HUES64 (cell line): ENCODE measurements around the gene MOB3A.
A peak's percentile ranks its signal among the peaks of the same experiment; 100 is the strongest.

Experiments
- H3K27ac ChIP-seq: 2 replicates; pipeline ENCODE4 v1.7.0; 2013; ENCODE audit warnings: low read depth, low read length, inconsistent platforms
- H3K27me3 ChIP-seq: 2 replicates; pipeline ENCODE4 v1.6.1; 2013; ENCODE audit warnings: mild to moderate bottlenecking, low read length; ENCODE audit not compliant: insufficient read depth
- H3K36me3 ChIP-seq: 2 replicates; pipeline ENCODE4 v1.6.1; 2013; ENCODE audit warnings: mild to moderate bottlenecking, low read length; ENCODE audit not compliant: insufficient read depth
- H3K4me1 ChIP-seq: 2 replicates; pipeline ENCODE4 v1.6.1; 2013; ENCODE audit warnings: mild to moderate bottlenecking, low read length, moderate library complexity; ENCODE audit not compliant: insufficient read depth
- H3K4me3 ChIP-seq: 2 replicates; pipeline ENCODE4 v1.5.1; 2013; ENCODE audit warnings: mild to moderate bottlenecking, low read length, moderate library complexity
- H3K9ac ChIP-seq: 2 replicates; pipeline ENCODE4 v1.6.1; 2013; ENCODE audit warnings: mild to moderate bottlenecking, low read depth, low read length
- H3K9me3 ChIP-seq: 2 replicates; pipeline ENCODE4 v1.6.1; 2013; ENCODE audit warnings: low read depth, low read length; ENCODE audit not compliant: insufficient read depth
- whole genome bisulfite sequencing: fragments of 150-250, 120-280 bp; methylation state at CpG from one replicate; pipeline ENCODE4 v1.1.7; 2013; ENCODE audit warnings: missing lambda C conversion rate; 5-methylcytosine and 5-hydroxymethylcytosine counted together

Gene MOB3A

GRCh38 chr19:2060884-2061494 is 35.1 kb downstream of the MOB3A start:
- Histone ChIP-seq H3K4me1 (peaks cover 21% of the 10 kb centered on the region; the same call in 1 of the 2 replicates), H3K9me3 (no peaks in the 10 kb centered on the region), H3K36me3 (no peaks in the 10 kb centered on the region), H3K9ac (peak overlapping the region; percentile 84), H3K27me3 (no peaks in the 10 kb centered on the region), H3K4me3 (peak overlapping the region; percentile 69), H3K27ac (peak overlapping the region; percentile 90)
- WGBS: 1% methylated on average over 55 of the region's 55 CpGs

- H3K27ac ChIP-seq: no peak overlapping the region; the same call in 1 of the 2 replicates
- peak overlapping the region; percentile 47 for H3K9ac ChIP-seq
- no peak overlapping the region for H3K4me3 ChIP-seq
- 73% methylated on average over 24 of the region's 24 CpGs for WGBS
- H3K27me3 ChIP-seq: no peaks in the 10 kb centered on the region
- H3K36me3 ChIP-seq: no peaks in the 10 kb centered on the region
- no peaks in the 10 kb centered on the region for H3K9me3 ChIP-seq
- peaks cover 21% of the 10 kb centered on the region; the same call in 1 of the 2 replicates for H3K4me1 ChIP-seq
Observed at GRCh38 chr19:2059422-2060201, 36.5 kb downstream of the MOB3A start.

DNA sequence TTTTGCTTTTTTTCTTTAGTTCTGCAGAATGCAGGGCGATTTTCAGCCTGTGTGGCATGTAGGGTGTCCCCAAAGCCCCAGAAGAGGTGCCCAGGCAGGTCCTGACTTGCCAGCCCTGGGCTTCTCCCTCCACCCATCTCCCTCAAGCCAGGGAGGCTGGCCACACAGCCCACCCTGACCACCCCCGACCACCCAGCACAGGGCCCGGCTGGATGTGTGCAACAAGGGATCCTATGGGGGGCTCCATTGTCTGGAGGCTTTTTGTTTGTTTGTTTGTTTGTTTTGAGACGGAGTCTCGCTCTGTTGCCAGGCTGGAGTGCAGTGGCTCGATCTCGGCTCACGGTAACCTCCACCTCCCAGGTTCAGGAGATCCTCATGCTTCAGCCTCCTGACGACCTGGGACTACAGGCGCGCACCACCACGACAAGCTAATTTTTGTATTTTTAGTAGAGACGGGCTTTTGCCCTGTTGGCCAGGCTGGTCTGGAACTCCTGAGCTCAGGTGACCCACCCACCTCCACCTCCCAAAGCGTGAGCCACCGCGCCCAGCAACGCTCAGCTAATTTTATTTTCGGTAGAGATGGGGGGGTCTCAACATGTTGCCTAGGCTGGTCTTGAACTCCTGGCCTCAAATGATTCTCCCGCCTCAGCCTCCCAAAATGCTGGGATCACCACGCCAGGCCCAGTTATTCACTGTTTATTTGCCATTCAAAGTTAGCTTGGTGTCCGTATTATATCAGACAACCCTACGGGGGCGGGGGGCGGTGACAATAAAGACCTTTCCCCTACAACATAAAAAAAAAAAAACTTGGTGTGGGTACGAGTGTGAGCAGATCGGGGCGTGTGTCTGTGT is 37.3 kb downstream of the MOB3A start:
- Histone ChIP-seq H3K9me3 (no peaks in the 10 kb centered on the region), H3K36me3 (no peaks in the 10 kb centered on the region), H3K4me1 (peaks cover 21% of the 10 kb centered on the region; the same call in 1 of the 2 replicates), H3K27ac (no peak overlapping the region; the same call in 1 of the 2 replicates), H3K9ac (no peak overlapping the region), H3K27me3 (no peaks in the 10 kb centered on the region), H3K4me3 (no peak overlapping the region)
- WGBS: 90% methylated on average over 24 of the region's 27 CpGs

- 87% methylated on average over 23 of the region's 23 CpGs for WGBS
Observed at GRCh38 chr19:2057484-2058469, 38.3 kb downstream of the MOB3A start.

GRCh38 chr19:2056837-2057192 is 39.3 kb downstream of the MOB3A start:
- Histone ChIP-seq H3K4me1 (peaks cover 14% of the 10 kb centered on the region; the same call in 1 of the 2 replicates), H3K36me3 (no peaks in the 10 kb centered on the region), H3K4me3 (no peak overlapping the region), H3K27me3 (no peaks in the 10 kb centered on the region), H3K27ac (no peak overlapping the region), H3K9ac (no peak overlapping the region), H3K9me3 (no peaks in the 10 kb centered on the region)
- 81% methylated on average over 5 of the region's 5 CpGs for WGBS

More at GRCh38 chr19:2057484-2058469, 38.3 kb downstream of the MOB3A start:
- Histone ChIP-seq H3K4me1 (peaks cover 21% of the 10 kb centered on the region; the same call in 1 of the 2 replicates), H3K27me3 (no peaks in the 10 kb centered on the region), H3K27ac (no peak overlapping the region; the same call in 1 of the 2 replicates), H3K9me3 (no peaks in the 10 kb centered on the region), H3K9ac (no peak overlapping the region; the same call in 1 of the 2 replicates), H3K36me3 (no peaks in the 10 kb centered on the region), H3K4me3 (no peak overlapping the region)

DNA sequence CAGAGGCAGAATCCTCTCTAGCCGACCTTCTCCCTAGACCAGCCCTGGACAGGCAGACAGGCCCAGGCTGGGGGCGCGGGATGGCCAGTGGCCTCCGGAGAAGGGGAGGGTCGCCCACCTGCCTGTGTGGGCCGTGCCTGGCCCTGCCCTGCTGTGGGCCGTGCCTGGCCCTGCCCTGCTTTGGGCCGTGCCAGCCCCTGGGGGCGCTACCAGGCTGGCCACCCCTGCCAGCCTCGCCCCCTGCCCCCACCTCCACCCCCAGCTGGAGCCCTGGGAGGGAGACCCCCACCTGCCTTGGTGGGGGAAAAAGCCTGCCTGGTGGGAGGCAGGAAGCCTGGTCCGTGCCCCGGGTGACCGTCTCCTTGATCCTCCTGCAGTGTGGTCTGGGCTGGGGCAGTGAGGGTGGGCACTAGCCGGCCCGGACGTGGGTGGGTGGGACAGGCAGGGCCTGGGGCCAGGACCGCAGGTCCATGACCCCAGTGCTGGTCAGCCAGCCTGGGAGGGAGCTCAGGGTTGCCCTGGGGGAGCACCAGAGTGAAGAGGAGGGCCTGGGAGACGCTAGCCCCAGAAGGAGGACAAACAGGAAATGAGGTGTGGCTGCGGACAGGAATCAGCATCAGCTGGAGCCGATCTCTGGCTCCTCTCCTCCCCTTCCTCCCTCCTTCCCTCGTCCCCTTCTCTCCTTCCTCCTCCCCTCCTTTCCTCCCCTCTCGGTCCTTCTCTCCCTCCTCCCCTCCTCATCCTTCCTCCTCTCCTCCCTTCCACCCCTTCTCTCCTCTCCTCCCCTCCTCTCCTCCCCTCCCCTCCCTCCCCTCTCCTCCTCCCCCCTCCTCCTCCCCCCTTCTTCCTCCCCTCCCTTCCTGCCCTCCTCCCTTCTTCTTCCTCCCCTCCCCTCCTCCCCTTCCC is 39.9 kb downstream of the MOB3A start:
- H3K27ac ChIP-seq: peak overlapping the region; percentile 46; the same call in 1 of the 2 replicates
- no peak overlapping the region for H3K4me3 ChIP-seq
- H3K9me3 ChIP-seq: no peaks in the 10 kb centered on the region
- H3K4me1 ChIP-seq: peaks cover 14% of the 10 kb centered on the region; the same call in 1 of the 2 replicates
- H3K9ac ChIP-seq: no peak overlapping the region
- WGBS: 53% methylated on average over 21 of the region's 22 CpGs
- no peaks in the 10 kb centered on the region for H3K27me3 ChIP-seq
- no peaks in the 10 kb centered on the region for H3K36me3 ChIP-seq

DNA sequence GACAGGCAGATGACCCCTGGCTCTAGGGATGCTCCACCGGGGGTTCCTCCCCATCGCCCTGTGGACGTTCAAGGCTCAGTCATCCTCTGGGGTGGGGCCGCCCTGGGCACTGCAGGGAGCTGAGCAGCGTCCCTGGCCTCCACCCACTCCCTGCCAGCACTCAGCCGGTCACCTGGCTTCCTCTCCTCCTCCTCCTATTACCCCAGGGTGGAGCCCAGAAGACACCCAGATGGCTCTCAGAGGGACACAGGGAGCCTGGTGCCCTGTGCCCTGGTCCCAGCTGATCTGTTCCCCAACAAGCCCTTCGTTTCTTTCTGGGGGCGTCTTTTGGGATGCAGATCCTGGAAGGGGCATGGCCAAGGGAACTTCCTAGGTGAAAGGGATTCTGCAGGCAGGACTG is 41.4 kb downstream of the MOB3A start:
- Histone ChIP-seq H3K36me3 (no peaks in the 10 kb centered on the region), H3K27ac (no peak overlapping the region), H3K4me1 (peaks cover 4% of the 10 kb centered on the region; the same call in 1 of the 2 replicates), H3K9me3 (no peaks in the 10 kb centered on the region), H3K4me3 (no peak overlapping the region), H3K27me3 (no peaks in the 10 kb centered on the region), H3K9ac (no peak overlapping the region)
- 83% methylated on average over 8 of the region's 8 CpGs for WGBS

DNA sequence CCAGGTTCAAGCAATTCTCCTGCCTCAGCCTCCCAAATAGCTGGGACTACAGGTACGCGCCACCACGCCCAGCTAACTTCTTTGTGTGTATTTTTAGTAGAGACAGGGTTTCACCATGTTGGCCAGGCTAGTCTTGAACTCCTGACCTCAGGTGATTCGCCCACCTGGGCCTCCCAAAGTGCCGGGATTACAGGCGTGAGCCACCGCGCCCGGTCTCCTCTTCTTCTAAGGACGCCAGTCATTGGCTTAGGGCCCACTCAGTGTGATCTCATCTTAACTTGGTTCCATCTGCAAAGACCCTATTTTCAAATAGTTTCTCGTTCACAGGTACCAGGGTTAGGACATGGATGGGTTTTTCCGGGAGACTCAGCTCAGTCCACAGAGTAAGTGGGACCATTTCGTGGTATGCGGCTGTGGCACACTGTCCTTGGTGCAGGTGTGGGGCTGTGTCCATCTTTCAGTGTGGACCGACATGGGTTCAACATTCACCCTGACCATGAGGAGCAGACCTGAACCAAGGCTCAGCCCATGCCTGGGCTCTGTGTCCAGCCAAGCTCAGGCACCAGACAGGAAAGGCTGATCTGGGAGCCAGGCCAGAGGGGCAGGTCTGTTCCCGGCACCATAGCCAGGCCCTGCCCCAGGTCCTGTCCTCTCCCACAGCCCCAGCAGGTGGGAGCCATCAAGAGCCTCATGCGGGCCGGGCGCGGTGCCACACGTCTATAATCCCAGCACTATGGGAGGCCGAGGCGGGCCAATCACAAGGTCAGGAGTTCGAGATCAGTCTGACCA is 42.3 kb downstream of the MOB3A start:
- Histone ChIP-seq H3K27me3 (no peaks in the 10 kb centered on the region), H3K4me1 (no peaks in the 10 kb centered on the region), H3K9ac (no peak overlapping the region), H3K4me3 (no peak overlapping the region), H3K36me3 (no peaks in the 10 kb centered on the region), H3K27ac (no peak overlapping the region), H3K9me3 (no peaks in the 10 kb centered on the region)
- WGBS: 94% methylated on average over 24 of the region's 24 CpGs
